Heart left ventricle (tissue), 16 donors: ENCODE data around the gene PGBD5. TPM values are rescaled to one million over a fixed set of nuclear protein-coding genes. Genes with fewer than 3 reads are reported as not detected.
"Not testable (repeated sequence)": the region's sequence is repeated elsewhere in the genome, so short reads cannot be mapped to it uniquely, and the experiment has no call there.

Experiments used
- ATAC-seq, 4 donors: fragments of 200-7000 bp; cut with Tn5 transposase; one replicate each; pipeline ENCODE4 v1.9.1; 2020 to 2022; ENCODE audit warnings: moderate library complexity in 4 of 4, mild to moderate bottlenecking in 3 of 4, moderate number of reproducible peaks in 1 of 4
- DNase-seq, 5 donors: peaks; one replicate each; pipeline ENCODE4 v3.0.0-alpha.2; 2020
- H3K27ac ChIP-seq, 12 donors: fragments of 200-600 bp; sonication (generic) in 4 of 12; one replicate each; pipeline versions ENCODE4 v1.5.0 to v1.8.0; 2016 to 2022; ENCODE audit warnings: mild to moderate bottlenecking in 2 of 12
- H3K27me3 ChIP-seq, 9 donors: fragments of 200-600 bp; sonication (generic) in 2 of 9; one replicate each; pipeline versions ENCODE4 v1.5.1 to v1.8.0; 2016 to 2022; ENCODE audit warnings: mild to moderate bottlenecking in 3 of 9
- H3K36me3 ChIP-seq, 9 donors: fragments of 200-600 bp; sonication (generic) in 2 of 9; one replicate each; pipeline versions ENCODE4 v1.5.0 to v1.8.0; 2018 to 2022; ENCODE audit warnings: mild to moderate bottlenecking in 2 of 9
- H3K4me1 ChIP-seq, 12 donors: fragments of 200-600 bp; sonication (generic) in 4 of 12; one replicate each; pipeline versions ENCODE4 v1.5.0 to v1.8.0; 2016 to 2022; ENCODE audit warnings: mild to moderate bottlenecking in 3 of 12
- H3K4me3 ChIP-seq, 12 donors: fragments of 200-600 bp; sonication (generic) in 4 of 12; one replicate each; pipeline versions ENCODE4 v1.5.0 to v1.8.0; 2017 to 2022; ENCODE audit warnings: mild to moderate bottlenecking in 9 of 12, moderate library complexity in 4 of 12
- H3K9me3 ChIP-seq, 12 donors: fragments of 200-600 bp; sonication (generic) in 4 of 12; one replicate each; pipeline versions ENCODE4 v1.5.0 to v1.8.0; 2016 to 2022; ENCODE audit warnings: mild to moderate bottlenecking in 1 of 12
- POLR2A ChIP-seq, 2 donors: fragments of 450-650 bp; IDR thresholded peaks; one replicate each; pipeline ENCODE4 v1.6.1; 2017; ENCODE audit warnings: antibody characterized with exemption in 2 of 2, mild to moderate bottlenecking in 2 of 2, moderate library complexity in 2 of 2
- WGBS, 4 donors: extraction: QIAGEN DNeasy Blood & Tissue Kit in 2 of 4; methylation state at CpG; one replicate each; pipeline versions ENCODE4 v1.1.5 to v1.1.7; 2013 to 2018; 5-methylcytosine and 5-hydroxymethylcytosine counted together
- intact Hi-C, 10 donors: fragments of 100-400 bp; cut with DNase I; formaldehyde crosslinking; loops; one replicate each; pipeline versions ENCODE4 v1.11.1 to v1.14.2; 2022
- polyA plus RNA-seq, 2 donors: library from polyadenylated mRNA; stranded (reverse); fragments of 200-250 nt; gene quantifications; one replicate each; pipeline ENCODE4 v1.2.3, GENCODE V29; 2013
- total RNA-seq, 9 donors: library from RNA; depleted of rRNA in 2 of 9; stranded (reverse); fragments of >200 nt in 2 of 9; fragmentation: NEBNext Ultra II Directional in 3 of 9; extraction: Animal tissue kit (Norgen Biotek cat#: 25700) in 3 of 9; gene quantifications; one replicate each; pipeline versions ENCODE4 v1.1.0 to v1.2.4, GENCODE V29; 2016 to 2023
- TF ChIP-seq, protein P1 (sequence below), 12 donors: fragments of 200-600 bp; sonication (generic) in 4 of 12; IDR thresholded peaks; one replicate each; pipeline versions ENCODE4 v1.5.0 to v1.8.0; 2018 to 2022; ENCODE audit warnings: antibody characterized with exemption in 12 of 12, mild to moderate bottlenecking in 5 of 12
- donor health status: ischemic (EF 13 %, LVEDD 7.1; RV severe dilation, severe dysfunction).
- donor health status: healthy with polysubstance abuse.
- donor health status: DM: no; HTN: yes; CAD: no.
- donor health status: DM: no; HTN: no; CAD: no.
- donor health status: ischemic (EF 25% LVEDD 6.9; RV normal size, moderate dysfunction).
- donor health status: ischemic (EF 25% LVEDD 5.7; RV mildly dilated, moderate dysfunction).
- donor health status: healthy.
- donor health status: DM: yes; HTN: yes; CAD: no.
- donor health status: ischemic (EF 35%, LVEDD 5.7; RV mildly dilated, moderate dysfunction).
- donor health status: nonischemic (EF 11% LVEDD 7.7; RV severe dilation, severe dysfunction).
- donor health status: DM: yes; HTN: yes; CAD: no.
- donor health status: PGD.
- donor health status: ischemic (EF 29% LVEDD 5.4; RV normal size, mild dysfunction).
- donor health status: nonischemic (EF 23%, LVEDD 6.1; RV moderate dilation, normal function).

PGBD5 gene
- total and polyA plus RNA-seq, 11 donors: 1.3 to 16.1 (median 6.3) TPM

DNA sequence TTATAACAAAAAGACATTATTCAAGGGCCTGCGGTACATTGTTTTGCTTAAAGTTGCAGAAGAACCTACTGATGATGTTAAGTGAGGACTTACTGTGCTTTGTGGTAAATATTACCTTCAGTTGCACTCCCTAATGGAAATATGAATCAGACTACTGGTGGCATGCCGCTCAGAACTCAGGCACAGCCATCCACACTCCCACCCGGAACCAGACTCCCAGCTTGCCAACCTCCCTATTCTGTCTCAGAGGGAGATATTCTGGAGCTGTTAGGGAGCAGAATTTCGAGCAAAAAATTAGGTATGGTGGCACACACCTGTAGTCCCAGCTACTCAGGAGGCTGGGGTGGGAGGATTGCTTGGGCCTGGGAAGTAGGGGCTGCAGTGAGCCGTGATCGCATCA lies 13.1 kb downstream of the PGBD5 start:
- ATAC-seq (no peak), DNase-seq (no peak)
- TF ChIP-seq POLR2A (IDR thresholded peaks at IDR 0.05): no peak
- TF ChIP-seq, protein P1, sequence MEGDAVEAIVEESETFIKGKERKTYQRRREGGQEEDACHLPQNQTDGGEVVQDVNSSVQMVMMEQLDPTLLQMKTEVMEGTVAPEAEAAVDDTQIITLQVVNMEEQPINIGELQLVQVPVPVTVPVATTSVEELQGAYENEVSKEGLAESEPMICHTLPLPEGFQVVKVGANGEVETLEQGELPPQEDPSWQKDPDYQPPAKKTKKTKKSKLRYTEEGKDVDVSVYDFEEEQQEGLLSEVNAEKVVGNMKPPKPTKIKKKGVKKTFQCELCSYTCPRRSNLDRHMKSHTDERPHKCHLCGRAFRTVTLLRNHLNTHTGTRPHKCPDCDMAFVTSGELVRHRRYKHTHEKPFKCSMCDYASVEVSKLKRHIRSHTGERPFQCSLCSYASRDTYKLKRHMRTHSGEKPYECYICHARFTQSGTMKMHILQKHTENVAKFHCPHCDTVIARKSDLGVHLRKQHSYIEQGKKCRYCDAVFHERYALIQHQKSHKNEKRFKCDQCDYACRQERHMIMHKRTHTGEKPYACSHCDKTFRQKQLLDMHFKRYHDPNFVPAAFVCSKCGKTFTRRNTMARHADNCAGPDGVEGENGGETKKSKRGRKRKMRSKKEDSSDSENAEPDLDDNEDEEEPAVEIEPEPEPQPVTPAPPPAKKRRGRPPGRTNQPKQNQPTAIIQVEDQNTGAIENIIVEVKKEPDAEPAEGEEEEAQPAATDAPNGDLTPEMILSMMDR (IDR thresholded peaks at IDR 0.05): no peak
- intact Hi-C loops: no loop called here
- peaks cover 0 to 6% (median 0%) of the 10 kb centered on the region in 12 donors for H3K4me1 ChIP-seq
- H3K9me3 ChIP-seq: no peaks in the 10 kb centered on the region
- no peaks in the 10 kb centered on the region for H3K36me3 ChIP-seq
- no peak overlapping the region for H3K27ac ChIP-seq
- H3K4me3 ChIP-seq: no peak overlapping the region
- WGBS, 4 donors: 81 to 91% (median 89%) methylated on average over 6 of the region's 6 CpGs
- H3K27me3 ChIP-seq: peaks cover 0 to 6% (median 0%) of the 10 kb centered on the region in 9 donors

DNA sequence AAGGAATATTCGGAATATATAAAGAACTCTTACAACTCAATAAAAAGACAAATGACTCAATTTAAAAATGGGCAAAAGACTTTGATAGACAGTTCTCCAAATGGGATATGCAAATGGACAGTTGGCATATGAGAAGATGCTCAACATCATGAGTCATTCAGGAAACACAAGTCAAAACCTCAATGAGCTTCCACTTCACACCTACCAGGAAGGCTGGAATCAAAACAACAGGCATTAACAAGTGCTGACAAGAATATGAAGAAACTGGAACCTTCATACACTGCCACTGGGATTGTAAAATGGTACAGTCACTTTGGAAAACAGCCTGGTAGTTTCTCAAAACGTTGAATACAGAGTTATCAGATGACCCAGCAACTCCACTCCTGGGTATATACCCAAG lies 17.2 kb downstream of the PGBD5 start:
- intact Hi-C loops: no loop called here
- no peak overlapping the region for H3K4me3 ChIP-seq
- WGBS, 4 donors: 66 to 79% (median 76%) methylated on average over 2 of the region's 2 CpGs
- no peak for ATAC-seq
- DNase-seq: no peak
- TF ChIP-seq, protein P1 (IDR thresholded peaks at IDR 0.05): no peak
- no peak for TF ChIP-seq POLR2A (IDR thresholded peaks at IDR 0.05)
- H3K36me3 ChIP-seq: no peaks in the 10 kb centered on the region
- no peaks in the 10 kb centered on the region for H3K9me3 ChIP-seq
- H3K27ac ChIP-seq: no peak overlapping the region
- no peaks in the 10 kb centered on the region for H3K27me3 ChIP-seq
- H3K4me1 ChIP-seq: no peaks in the 10 kb centered on the region

DNA sequence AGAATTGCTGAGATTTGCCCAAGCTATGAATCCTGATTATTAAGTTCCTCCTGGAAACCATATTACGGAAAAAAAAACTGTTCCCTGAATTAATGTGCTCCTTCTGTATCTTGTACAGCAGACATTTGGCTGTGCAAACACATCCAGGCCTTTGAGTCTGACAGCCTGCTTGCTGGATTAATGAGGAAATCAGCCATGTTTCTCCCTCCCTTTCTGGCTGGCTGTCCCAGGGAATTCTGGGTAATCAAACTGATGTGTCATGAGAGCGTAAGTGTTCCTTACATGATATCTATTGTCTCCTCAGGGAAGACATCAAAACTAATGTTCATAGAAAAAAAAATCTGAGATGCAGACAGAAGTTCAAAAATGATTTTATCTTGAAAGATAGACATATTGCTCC lies 18.8 kb downstream of the PGBD5 start:
- ATAC-seq (no peak), DNase-seq (no peak)
- H3K27me3 ChIP-seq: no peaks in the 10 kb centered on the region
- no peaks in the 10 kb centered on the region for H3K9me3 ChIP-seq
- H3K27ac ChIP-seq: no peak overlapping the region
- no peaks in the 10 kb centered on the region for H3K4me1 ChIP-seq
- 72 to 86% (median 78%) methylated on average over 2 of the region's 2 CpGs for WGBS, 4 donors
- no peak overlapping the region for H3K4me3 ChIP-seq
- no peak for TF ChIP-seq POLR2A (IDR thresholded peaks at IDR 0.05)
- TF ChIP-seq, protein P1 (IDR thresholded peaks at IDR 0.05): no peak
- intact Hi-C loops: no loop called here
- H3K36me3 ChIP-seq: no peaks in the 10 kb centered on the region

DNA sequence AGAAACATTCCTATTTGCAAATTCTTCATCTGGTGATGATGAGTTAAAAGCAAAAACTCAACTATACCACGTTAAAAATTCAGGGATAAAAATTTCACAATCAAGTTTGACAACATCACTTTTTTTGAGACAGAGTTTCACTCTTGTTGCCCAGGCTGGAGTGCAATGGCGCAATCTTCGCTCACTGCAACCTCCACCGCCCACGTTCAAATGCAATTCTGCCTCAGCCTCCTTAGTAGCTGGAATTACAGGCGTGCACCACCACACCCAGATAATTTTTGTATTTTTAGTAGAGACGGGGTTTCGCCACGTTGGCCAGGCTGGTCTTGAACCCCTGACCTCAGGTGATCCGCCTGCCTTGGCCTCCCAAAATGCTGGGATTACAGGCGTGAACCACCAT lies 19.4 kb downstream of the PGBD5 start:
- H3K9me3 ChIP-seq, H3K36me3 ChIP-seq, H3K27ac ChIP-seq, ATAC-seq, H3K27me3 ChIP-seq, H3K4me3 ChIP-seq, H3K4me1 ChIP-seq, intact Hi-C loops, DNase-seq: not testable (repeated sequence)
- WGBS, 4 donors: 87 to 92% (median 88%) methylated on average over 11 of the region's 11 CpGs

DNA sequence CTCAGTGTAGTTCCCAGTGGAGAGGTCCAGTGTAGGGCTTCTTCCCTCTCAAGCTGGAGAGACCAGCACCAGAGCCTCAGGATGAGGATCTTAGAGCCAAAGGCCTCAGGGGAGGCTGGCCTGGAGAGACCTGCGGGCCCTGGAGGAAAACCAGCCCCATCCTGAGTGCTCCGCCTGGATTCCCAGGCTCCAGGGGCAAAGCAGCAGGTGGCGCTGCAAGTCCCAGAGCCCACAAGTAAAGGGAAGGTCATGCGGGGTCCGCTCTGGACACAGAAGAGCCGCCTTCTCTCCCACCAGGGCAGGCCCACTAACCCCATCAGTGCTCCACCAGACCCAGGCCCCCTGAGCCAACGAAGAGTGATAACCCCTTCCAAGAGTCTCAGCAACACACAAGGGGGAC lies 22.7 kb downstream of the PGBD5 start:
- intact Hi-C loops: no loop called here
- H3K9me3 ChIP-seq: no peaks in the 10 kb centered on the region
- ATAC-seq (no peak), DNase-seq (no peak)
- H3K27ac ChIP-seq: no peak overlapping the region
- WGBS, 4 donors: 86 to 89% (median 87%) methylated on average over 7 of the region's 7 CpGs
- TF ChIP-seq POLR2A (IDR thresholded peaks at IDR 0.05): no peak
- TF ChIP-seq, protein P1 (IDR thresholded peaks at IDR 0.05): no peak
- H3K27me3 ChIP-seq: no peaks in the 10 kb centered on the region
- H3K36me3 ChIP-seq: no peaks in the 10 kb centered on the region
- H3K4me3 ChIP-seq: no peak overlapping the region
- peaks cover 0 to 3% (median 0%) of the 10 kb centered on the region in 12 donors for H3K4me1 ChIP-seq
